Measurements from ENCODE around the gene ZNF697.
"Not testable (repeated sequence)": the region's sequence is repeated elsewhere in the genome, so short reads cannot be mapped to it uniquely, and the experiment has no call there.

The ZNF697 gene

GRCh38 chr1:119622311-119623192 lies 25.5 kb downstream of the ZNF697 start:
- Histone ChIP-seq H3K9me3 (ENCODE audit: control insufficient read depth in 5 of 5, low read length in 5 of 5) (no peaks in the 10 kb centered on the region), H3K27ac (ENCODE audit: low read depth, low read length) (no peak overlapping the region), H3K27me3 (ENCODE audit: control insufficient read depth in 5 of 5, insufficient read depth in 4 of 5, low read length in 5 of 5) (peaks cover 0 to 2% (median 0%) of the 10 kb centered on the region in 5 donors), H3K36me3 (ENCODE audit: control insufficient read depth in 5 of 5, insufficient read depth in 5 of 5, low read length in 5 of 5) (peaks cover 5 to 28% (median 21%) of the 10 kb centered on the region in 5 donors), H3K9ac (ENCODE audit: low read length in 5 of 5) (no peak overlapping the region), H3K4me3 (ENCODE audit: low read depth in 1 of 5, low read length in 5 of 5) (no peak overlapping the region), H3K4me1 (ENCODE audit: control insufficient read depth in 5 of 5, insufficient read depth in 5 of 5, low read length in 5 of 5) (peaks cover 4 to 39% (median 28%) of the 10 kb centered on the region in 5 donors)

- no peaks in the 10 kb centered on the region for H3K9me3 ChIP-seq (ENCODE audit: control insufficient read depth in 5 of 5, low read length in 5 of 5)
These were observed 26.4 kb downstream of the ZNF697 start for GRCh38 chr1:119621705-119622104.

GRCh38 chr1:119617751-119618691 lies 30.0 kb downstream of the ZNF697 start:
- peaks cover 0 to 10% (median 6%) of the 10 kb centered on the region in 5 donors for H3K36me3 ChIP-seq (ENCODE audit: control insufficient read depth in 5 of 5, insufficient read depth in 5 of 5, low read length in 5 of 5)
- H3K9ac ChIP-seq (ENCODE audit: low read length in 5 of 5), result no peak overlapping the region
- H3K27me3 ChIP-seq (ENCODE audit: control insufficient read depth in 5 of 5, insufficient read depth in 4 of 5, low read length in 5 of 5), result peaks cover 0 to 2% (median 0%) of the 10 kb centered on the region in 5 donors
- no peaks in the 10 kb centered on the region for H3K9me3 ChIP-seq (ENCODE audit: control insufficient read depth in 5 of 5, low read length in 5 of 5)
- H3K4me1 ChIP-seq (ENCODE audit: control insufficient read depth in 5 of 5, insufficient read depth in 5 of 5, low read length in 5 of 5), result peaks cover 3 to 18% (median 8%) of the 10 kb centered on the region in 5 donors
- H3K27ac ChIP-seq (ENCODE audit: low read depth, low read length), result no peak overlapping the region
- no peak overlapping the region for H3K4me3 ChIP-seq (ENCODE audit: low read depth in 1 of 5, low read length in 5 of 5)

More at GRCh38 chr1:119621705-119622104, 26.4 kb downstream of the ZNF697 start:
- H3K27me3 ChIP-seq (ENCODE audit: control insufficient read depth in 5 of 5, insufficient read depth in 4 of 5, low read length in 5 of 5), result peaks cover 0 to 2% (median 0%) of the 10 kb centered on the region in 5 donors
- no peak overlapping the region for H3K9ac ChIP-seq (ENCODE audit: low read length in 5 of 5)
- no peak overlapping the region for H3K27ac ChIP-seq (ENCODE audit: low read depth, low read length)
- peaks cover 4 to 33% (median 21%) of the 10 kb centered on the region in 5 donors for H3K4me1 ChIP-seq (ENCODE audit: control insufficient read depth in 5 of 5, insufficient read depth in 5 of 5, low read length in 5 of 5)
- peaks cover 5 to 28% (median 21%) of the 10 kb centered on the region in 5 donors for H3K36me3 ChIP-seq (ENCODE audit: control insufficient read depth in 5 of 5, insufficient read depth in 5 of 5, low read length in 5 of 5)
- H3K4me3 ChIP-seq (ENCODE audit: low read depth in 1 of 5, low read length in 5 of 5), result no peak overlapping the region

GRCh38 chr1:119616748-119617147 lies 31.3 kb downstream of the ZNF697 start:
- not testable (repeated sequence) for H3K4me3 ChIP-seq (ENCODE audit: low read depth in 1 of 5, low read length in 5 of 5); H3K27me3 ChIP-seq (ENCODE audit: control insufficient read depth in 5 of 5, insufficient read depth in 4 of 5, low read length in 5 of 5); H3K9ac ChIP-seq (ENCODE audit: low read length in 5 of 5); H3K27ac ChIP-seq (ENCODE audit: low read depth, low read length); H3K36me3 ChIP-seq (ENCODE audit: control insufficient read depth in 5 of 5, insufficient read depth in 5 of 5, low read length in 5 of 5); H3K9me3 ChIP-seq (ENCODE audit: control insufficient read depth in 5 of 5, low read length in 5 of 5)
- H3K4me1 ChIP-seq (ENCODE audit: control insufficient read depth in 5 of 5, insufficient read depth in 5 of 5, low read length in 5 of 5), result peaks cover 0 to 18% (median 8%) of the 10 kb centered on the region in 5 donors

GRCh38 chr1:119615100-119615499 lies 33.0 kb downstream of the ZNF697 start:
- H3K4me3 ChIP-seq (ENCODE audit: low read depth in 1 of 5, low read length in 5 of 5); H3K9ac ChIP-seq (ENCODE audit: low read length in 5 of 5); H3K27me3 ChIP-seq (ENCODE audit: control insufficient read depth in 5 of 5, insufficient read depth in 4 of 5, low read length in 5 of 5); H3K27ac ChIP-seq (ENCODE audit: low read depth, low read length); H3K9me3 ChIP-seq (ENCODE audit: control insufficient read depth in 5 of 5, low read length in 5 of 5); H3K36me3 ChIP-seq (ENCODE audit: control insufficient read depth in 5 of 5, insufficient read depth in 5 of 5, low read length in 5 of 5): not testable (repeated sequence)
- H3K4me1 ChIP-seq (ENCODE audit: control insufficient read depth in 5 of 5, insufficient read depth in 5 of 5, low read length in 5 of 5), result peaks cover 0 to 18% (median 8%) of the 10 kb centered on the region in 5 donors

- Histone ChIP-seq H3K27me3 (ENCODE audit: control insufficient read depth in 5 of 5, insufficient read depth in 4 of 5, low read length in 5 of 5) (no peaks in the 10 kb centered on the region), H3K4me1 (ENCODE audit: control insufficient read depth in 5 of 5, insufficient read depth in 5 of 5, low read length in 5 of 5) (peaks cover 0 to 18% (median 8%) of the 10 kb centered on the region in 5 donors), H3K9ac (ENCODE audit: low read length in 5 of 5) (no peak overlapping the region), H3K4me3 (ENCODE audit: low read depth in 1 of 5, low read length in 5 of 5) (no peak overlapping the region), H3K36me3 (ENCODE audit: control insufficient read depth in 5 of 5, insufficient read depth in 5 of 5, low read length in 5 of 5) (no peaks in the 10 kb centered on the region), H3K27ac (ENCODE audit: low read depth, low read length) (no peak overlapping the region), H3K9me3 (ENCODE audit: control insufficient read depth in 5 of 5, low read length in 5 of 5) (no peaks in the 10 kb centered on the region)
These were observed 34.0 kb downstream of the ZNF697 start for GRCh38 chr1:119613769-119614720.

GRCh38 chr1:119611701-119612113 lies 36.4 kb downstream of the ZNF697 start:
- Histone ChIP-seq H3K36me3 (ENCODE audit: control insufficient read depth in 5 of 5, insufficient read depth in 5 of 5, low read length in 5 of 5) (no peaks in the 10 kb centered on the region), H3K9me3 (ENCODE audit: control insufficient read depth in 5 of 5, low read length in 5 of 5) (no peaks in the 10 kb centered on the region), H3K27me3 (ENCODE audit: control insufficient read depth in 5 of 5, insufficient read depth in 4 of 5, low read length in 5 of 5) (no peaks in the 10 kb centered on the region), H3K27ac (ENCODE audit: low read depth, low read length) (no peak overlapping the region), H3K9ac (ENCODE audit: low read length in 5 of 5) (no peak overlapping the region), H3K4me3 (ENCODE audit: low read depth in 1 of 5, low read length in 5 of 5) (no peak overlapping the region), H3K4me1 (ENCODE audit: control insufficient read depth in 5 of 5, insufficient read depth in 5 of 5, low read length in 5 of 5) (peaks cover 0 to 11% (median 4%) of the 10 kb centered on the region in 5 donors)

GRCh38 chr1:119608816-119609215 lies 39.2 kb downstream of the ZNF697 start:
- H3K9ac ChIP-seq (ENCODE audit: low read length in 5 of 5); H3K4me3 ChIP-seq (ENCODE audit: low read depth in 1 of 5, low read length in 5 of 5); H3K27me3 ChIP-seq (ENCODE audit: control insufficient read depth in 5 of 5, insufficient read depth in 4 of 5, low read length in 5 of 5); H3K9me3 ChIP-seq (ENCODE audit: control insufficient read depth in 5 of 5, low read length in 5 of 5); H3K36me3 ChIP-seq (ENCODE audit: control insufficient read depth in 5 of 5, insufficient read depth in 5 of 5, low read length in 5 of 5); H3K27ac ChIP-seq (ENCODE audit: low read depth, low read length): not testable (repeated sequence)
- H3K4me1 ChIP-seq (ENCODE audit: control insufficient read depth in 5 of 5, insufficient read depth in 5 of 5, low read length in 5 of 5), result peaks cover 1 to 13% (median 8%) of the 10 kb centered on the region in 5 donors

- H3K27ac ChIP-seq (ENCODE audit: low read depth, low read length); H3K9ac ChIP-seq (ENCODE audit: low read length in 5 of 5); H3K27me3 ChIP-seq (ENCODE audit: control insufficient read depth in 5 of 5, insufficient read depth in 4 of 5, low read length in 5 of 5); H3K4me3 ChIP-seq (ENCODE audit: low read depth in 1 of 5, low read length in 5 of 5); H3K9me3 ChIP-seq (ENCODE audit: control insufficient read depth in 5 of 5, low read length in 5 of 5); H3K36me3 ChIP-seq (ENCODE audit: control insufficient read depth in 5 of 5, insufficient read depth in 5 of 5, low read length in 5 of 5): not testable (repeated sequence)
- H3K4me1 ChIP-seq (ENCODE audit: control insufficient read depth in 5 of 5, insufficient read depth in 5 of 5, low read length in 5 of 5), result peaks cover 1 to 14% (median 9%) of the 10 kb centered on the region in 5 donors
These were observed 40.8 kb downstream of the ZNF697 start for GRCh38 chr1:119607087-119607807.

Measured in subcutaneous abdominal adipose tissue (tissue), 5 donors.